ENCODE results near the gene LAS1L.
"Not testable (repeated sequence)": the region's sequence is repeated elsewhere in the genome, so short reads cannot be mapped to it uniquely, and the experiment has no call there.

The LAS1L gene

GRCh38 chrX:65518980-65519379 is 15.6 kb downstream of the LAS1L start:
- FAIRE-seq; DNase-seq (ENCODE audit: low spot score): not testable (repeated sequence)

- no peak for FAIRE-seq
Observed at GRCh38 chrX:65517923-65518322, 16.7 kb downstream of the LAS1L start.

GRCh38 chrX:65516756-65517155 is 17.8 kb downstream of the LAS1L start:
- DNase-seq (ENCODE audit: low spot score) (no peak), FAIRE-seq (no peak)

More at GRCh38 chrX:65517923-65518322, 16.7 kb downstream of the LAS1L start:
- no peak for DNase-seq (ENCODE audit: low spot score)

GRCh38 chrX:65513610-65514009 is 21.0 kb downstream of the LAS1L start:
- FAIRE-seq: no peak
- no peak for DNase-seq (ENCODE audit: low spot score)

- DNase-seq (ENCODE audit: low spot score) (no peak), FAIRE-seq (no peak)
Observed at GRCh38 chrX:65509400-65509799, 25.2 kb downstream of the LAS1L start.

- DNase-seq (ENCODE audit: low spot score): no peak
- FAIRE-seq: no peak
Observed at GRCh38 chrX:65508851-65509250, 25.7 kb downstream of the LAS1L start.

GRCh38 chrX:65502618-65503017 is 32.0 kb downstream of the LAS1L start:
- no peak for FAIRE-seq
- no peak for DNase-seq (ENCODE audit: low spot score)

GRCh38 chrX:65493431-65493830 is 41.2 kb downstream of the LAS1L start:
- FAIRE-seq: no peak
- no peak for DNase-seq (ENCODE audit: low spot score)

GRCh38 chrX:65491620-65492019 is 43.0 kb downstream of the LAS1L start:
- no peak for FAIRE-seq
- DNase-seq (ENCODE audit: low spot score): no peak

GRCh38 chrX:65488495-65488894 is 46.1 kb downstream of the LAS1L start:
- DNase-seq (ENCODE audit: low spot score) (no peak), FAIRE-seq (no peak)

- FAIRE-seq: no peak
Observed at GRCh38 chrX:65480960-65481359, 53.6 kb downstream of the LAS1L start.

GRCh38 chrX:65479102-65479501 is 55.5 kb downstream of the LAS1L start:
- FAIRE-seq; DNase-seq (ENCODE audit: low spot score): not testable (repeated sequence)

More at GRCh38 chrX:65480960-65481359, 53.6 kb downstream of the LAS1L start:
- no peak for DNase-seq (ENCODE audit: low spot score)

- DNase-seq (ENCODE audit: low spot score) (no peak), FAIRE-seq (no peak)
Observed at GRCh38 chrX:65476564-65476963, 58.0 kb downstream of the LAS1L start.

GRCh38 chrX:65463550-65463949 is 71.0 kb downstream of the LAS1L start:
- no peak for FAIRE-seq
- DNase-seq (ENCODE audit: low spot score): no peak
